Measurements from ENCODE around the gene CRYZ.
"Not testable (repeated sequence)": the region's sequence is repeated elsewhere in the genome, so short reads cannot be mapped to it uniquely, and the experiment has no call there.

CRYZ gene

GRCh38 chr1:74681001-74681400, 51.8 kb downstream of the CRYZ start:
- no peak for DNase-seq (ENCODE audit: low read depth)

DNA sequence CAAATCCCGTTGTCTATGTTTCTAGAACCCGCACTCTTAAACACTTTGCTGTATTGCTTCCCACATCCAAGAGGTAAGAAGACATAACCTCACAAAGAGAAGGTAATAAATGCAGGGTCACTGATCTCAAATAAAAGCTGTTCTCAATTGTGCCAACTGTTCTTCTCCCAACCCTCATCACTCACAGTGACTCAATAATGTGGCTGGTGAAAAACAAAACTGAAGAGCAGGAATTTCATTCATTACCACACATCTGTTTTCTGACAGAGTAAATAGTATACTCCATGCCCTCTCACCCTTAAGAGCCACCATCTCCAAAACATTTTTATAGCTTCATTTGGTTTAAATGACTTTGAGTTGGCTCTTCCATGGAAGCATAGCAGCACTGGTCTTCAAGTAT, 53.0 kb downstream of the CRYZ start:
- no peak for DNase-seq (ENCODE audit: low read depth)

DNA sequence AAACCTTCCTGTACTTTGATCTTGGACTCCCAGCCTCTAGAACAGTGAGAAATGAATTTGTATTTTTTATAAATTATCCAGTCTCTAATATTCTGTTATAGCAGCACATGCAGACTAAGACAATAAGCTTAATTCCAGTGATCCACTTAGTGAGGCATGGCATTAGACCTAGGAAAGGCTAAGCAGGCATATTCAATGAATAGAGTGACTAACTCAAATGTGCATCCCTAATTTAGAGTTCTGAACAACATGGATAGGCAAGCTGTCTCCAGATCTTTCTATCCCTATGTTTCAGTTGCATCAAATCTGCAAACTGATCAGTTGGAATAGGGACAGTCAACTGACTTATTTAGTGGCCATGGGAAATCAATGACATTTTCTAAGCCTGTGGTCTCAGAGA, 54.9 kb downstream of the CRYZ start:
- DNase-seq (ENCODE audit: low read depth) = no peak

DNA sequence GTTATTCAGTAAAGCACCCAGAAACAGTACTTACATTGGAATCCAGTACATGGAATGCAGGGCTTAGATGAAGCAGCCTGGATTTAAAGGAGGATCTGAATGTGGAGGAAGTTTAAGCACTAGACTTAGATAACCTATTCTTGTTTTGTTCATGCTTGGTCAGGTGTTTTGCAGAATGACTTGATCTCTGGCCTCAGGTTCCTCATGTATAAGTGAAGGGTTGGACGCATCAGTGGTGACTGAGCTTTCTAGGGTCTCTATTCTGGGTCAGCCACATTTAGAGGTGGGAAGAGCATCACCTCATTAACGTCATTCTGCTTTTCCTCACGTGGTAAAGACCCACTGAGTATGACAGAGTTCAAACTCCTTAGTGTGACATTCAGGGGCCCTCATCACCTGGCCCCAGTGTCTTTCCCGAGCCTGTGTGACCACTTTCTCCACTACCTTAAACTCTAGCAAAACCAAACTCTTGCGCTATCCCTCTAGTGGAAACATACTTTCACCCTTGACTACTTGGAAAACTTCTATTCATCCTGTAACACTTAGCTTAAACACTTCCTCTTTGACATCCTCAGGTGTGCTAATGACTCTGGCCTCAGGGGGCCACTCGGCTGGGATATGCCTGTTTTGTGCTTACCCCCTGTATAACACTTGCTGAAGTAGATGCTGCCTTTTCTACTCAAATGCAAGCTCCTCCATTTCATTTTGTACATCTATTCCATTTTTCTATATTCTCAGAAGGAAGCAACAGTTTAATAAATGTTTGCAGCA, 58.4 kb downstream of the CRYZ start:
- no peak for DNase-seq (ENCODE audit: low read depth)

GRCh38 chr1:74673351-74674111, 59.3 kb downstream of the CRYZ start, which contains the start of gene ERICH3:
TSS of gene ERICH3 (minus strand) at chr1:74673792. CDS start at chr1:74673519, 273 bp downstream.
- DNase-seq (ENCODE audit: low read depth) = no peak

- DNase-seq (ENCODE audit: low read depth) = not testable (repeated sequence)
Observed at GRCh38 chr1:74670866-74671265, 62.0 kb downstream of the CRYZ start.

Data from iris pigment epithelial cell (primary cell).